Astrocyte (in vitro differentiated cells and primary cell): ENCODE measurements around the gene PELI2. TPM values are rescaled to one million over a fixed set of nuclear protein-coding genes. Genes with fewer than 3 reads are reported as not detected.

Source experiments
- DNase-seq: peaks from one replicate; pipeline ENCODE4 v3.0.0-alpha.2; 2010; ENCODE audit warnings: low read depth
- FAIRE-seq: peaks from 2 replicates; lab custom pipeline; 2011; peaks lifted over from hg19 to GRCh38; lab: Jason Lieb, UNC
- H2AFZ ChIP-seq: 2 replicates; pipeline ENCODE4 v1.6.0; 2012; ENCODE audit warnings: low read depth, low read length, inconsistent platforms
- H3K27ac ChIP-seq: 2 replicates; pipeline ENCODE4 v1.5.1; 2011; ENCODE audit warnings: low read depth, low read length, inconsistent platforms
- H3K27me3 ChIP-seq: 2 replicates; pipeline ENCODE4 v1.6.0; 2011; ENCODE audit warnings: low read length, inconsistent platforms; ENCODE audit not compliant: insufficient read depth
- H3K36me3 ChIP-seq: 2 replicates; pipeline ENCODE4 v1.5.1; 2011; ENCODE audit warnings: low read length, inconsistent platforms; ENCODE audit not compliant: insufficient read depth
- H3K4me1 ChIP-seq: 2 replicates; pipeline ENCODE4 v1.5.1; 2011; ENCODE audit warnings: low read length, inconsistent platforms; ENCODE audit not compliant: insufficient read depth
- H3K4me2 ChIP-seq: 2 replicates; pipeline ENCODE4 v1.6.0; 2012; ENCODE audit warnings: low read length, inconsistent platforms
- H3K4me3 ChIP-seq: 2 replicates; pipeline ENCODE4 v1.5.1; 2011; ENCODE audit warnings: low read depth, mild to moderate bottlenecking, low read length, inconsistent platforms; ENCODE audit not compliant: insufficient read depth
- H3K79me2 ChIP-seq: 2 replicates; pipeline ENCODE4 v1.6.0; 2012; ENCODE audit warnings: mild to moderate bottlenecking, low read length, inconsistent platforms; ENCODE audit not compliant: insufficient read depth
- H3K9ac ChIP-seq: 2 replicates; pipeline ENCODE4 v1.6.0; 2012; ENCODE audit warnings: mild to moderate bottlenecking, low read length, inconsistent platforms
- H3K9me3 ChIP-seq: 2 replicates; pipeline ENCODE4 v1.5.1; 2012; ENCODE audit warnings: low read depth, mild to moderate bottlenecking, low read length, inconsistent platforms; ENCODE audit not compliant: insufficient read depth
- H4K20me1 ChIP-seq: 2 replicates; pipeline ENCODE4 v1.6.0; 2012; ENCODE audit warnings: low read length, inconsistent platforms; ENCODE audit not compliant: insufficient read depth
- H3K27ac Mint-ChIP-seq: one replicate; pipeline ENCODE4 v1.8.0; 2021; ENCODE audit warnings: mild to moderate bottlenecking, mixed read lengths; ENCODE audit not compliant: unreplicated experiment
- H3K27me3 Mint-ChIP-seq: one replicate; pipeline ENCODE4 v1.8.0; 2021; ENCODE audit warnings: low read depth, mixed read lengths; ENCODE audit not compliant: unreplicated experiment
- H3K36me3 Mint-ChIP-seq: one replicate; pipeline ENCODE4 v1.8.0; 2021; ENCODE audit warnings: low read depth, mixed read lengths; ENCODE audit not compliant: unreplicated experiment
- H3K4me1 Mint-ChIP-seq: one replicate; pipeline ENCODE4 v1.8.0; 2021; ENCODE audit warnings: low read depth, mixed read lengths; ENCODE audit not compliant: unreplicated experiment
- H3K4me3 Mint-ChIP-seq: one replicate; pipeline ENCODE4 v1.8.0; 2021; ENCODE audit warnings: mild to moderate bottlenecking, moderate library complexity, mixed read lengths; ENCODE audit not compliant: unreplicated experiment
- H3K9me3 Mint-ChIP-seq: one replicate; pipeline ENCODE4 v1.8.0; 2021; ENCODE audit warnings: mild to moderate bottlenecking, mixed read lengths; ENCODE audit not compliant: unreplicated experiment
- CTCF ChIP-seq: IDR thresholded peaks from 2 replicates; pipeline ENCODE4 v1.5.1; 2011; ENCODE audit warnings: low read depth, mild to moderate bottlenecking, inconsistent platforms, low read length, moderate library complexity; ENCODE audit not compliant: insufficient read depth
- EZH2 ChIP-seq: IDR thresholded peaks from 2 replicates; pipeline ENCODE4 v1.6.1; 2012; ENCODE audit warnings: mild to moderate bottlenecking, low read length, inconsistent platforms; ENCODE audit not compliant: insufficient read depth
- total RNA-seq: library from RNA; stranded (reverse); gene quantifications from 2 replicates; pipeline ENCODE4 v1.2.1, GENCODE V29; 2021

PELI2 gene
- total RNA-seq, 1 donor from 2014 or later: 5.3 TPM

- no peaks in the 10 kb centered on the region for H3K27me3 Mint-ChIP-seq
- Histone ChIP-seq H3K4me1 (peaks cover 17% of the 10 kb centered on the region), H4K20me1 (no peaks in the 10 kb centered on the region), H3K9ac (no peak overlapping the region), H3K4me3 (no peak overlapping the region), H3K79me2 (no peaks in the 10 kb centered on the region), H3K36me3 (no peaks in the 10 kb centered on the region), H3K27ac (peak overlapping the region; percentile 35), H2AFZ (no peak overlapping the region), H3K9me3 (no peaks in the 10 kb centered on the region), H3K4me2 (no peak overlapping the region), H3K27me3 (no peaks in the 10 kb centered on the region)
- FAIRE-seq (no peak), DNase-seq (peak; percentile 34)
- no peak for TF ChIP-seq CTCF
- no peak overlapping the region for H3K4me3 Mint-ChIP-seq
- no peaks in the 10 kb centered on the region for H3K36me3 Mint-ChIP-seq
- peak overlapping the region; percentile 91 for H3K27ac Mint-ChIP-seq
- peaks cover 19% of the 10 kb centered on the region for H3K4me1 Mint-ChIP-seq
- H3K9me3 Mint-ChIP-seq: no peaks in the 10 kb centered on the region
Measured at GRCh38 chr14:56334458-56334857, 216.2 kb downstream of the PELI2 start.

DNA sequence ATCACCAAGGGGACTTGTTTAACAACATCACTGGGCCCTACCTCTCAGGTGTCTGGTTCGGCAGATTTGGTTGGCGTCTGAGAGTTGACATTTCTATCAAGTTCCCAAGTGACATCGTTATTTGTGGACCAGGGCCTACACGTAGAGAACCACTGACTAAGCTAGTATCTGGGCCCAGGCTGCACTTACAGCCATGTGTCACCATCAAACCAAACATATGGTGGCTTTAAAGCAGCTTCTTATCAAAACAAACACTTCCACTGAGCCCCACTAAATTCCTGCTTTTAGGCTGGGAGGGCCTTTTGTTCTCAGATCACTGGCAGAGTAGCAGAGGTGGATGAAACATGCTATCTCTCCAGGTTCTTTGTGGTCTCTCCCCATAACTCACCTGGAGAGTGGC lies 220.5 kb downstream of the PELI2 start:
- no peak for DNase-seq
- H4K20me1 ChIP-seq: no peaks in the 10 kb centered on the region
- H2AFZ ChIP-seq: no peak overlapping the region
- FAIRE-seq: no peak
- H3K79me2 ChIP-seq: no peaks in the 10 kb centered on the region
- H3K27me3 ChIP-seq: no peaks in the 10 kb centered on the region
- no peaks in the 10 kb centered on the region for H3K36me3 Mint-ChIP-seq
- no peaks in the 10 kb centered on the region for H3K27me3 Mint-ChIP-seq
- peaks cover 30% of the 10 kb centered on the region for H3K4me1 Mint-ChIP-seq
- TF ChIP-seq EZH2: no peak
- no peak for TF ChIP-seq CTCF
- H3K9me3 Mint-ChIP-seq: no peaks in the 10 kb centered on the region
- H3K27ac Mint-ChIP-seq: no peak overlapping the region
- H3K9ac ChIP-seq: no peak overlapping the region
- peaks cover 20% of the 10 kb centered on the region for H3K4me1 ChIP-seq
- no peaks in the 10 kb centered on the region for H3K9me3 ChIP-seq
- no peaks in the 10 kb centered on the region for H3K36me3 ChIP-seq
- no peak overlapping the region for H3K4me3 ChIP-seq
- no peak overlapping the region for H3K4me2 ChIP-seq
- H3K4me3 Mint-ChIP-seq: no peak overlapping the region
- no peak overlapping the region for H3K27ac ChIP-seq

- Mint-ChIP-seq H3K27me3 (no peaks in the 10 kb centered on the region), H3K27ac (no peak overlapping the region)
Measured at GRCh38 chr14:56339855-56340701, 221.9 kb downstream of the PELI2 start.

More at GRCh38 chr14:56339855-56340701, 221.9 kb downstream of the PELI2 start:
- no peaks in the 10 kb centered on the region for H3K79me2 ChIP-seq
- H3K4me2 ChIP-seq: peak overlapping the region; percentile 13
- FAIRE-seq: peak; percentile 85
- TF ChIP-seq EZH2 (no peak), CTCF (peak; percentile 96)
- no peaks in the 10 kb centered on the region for H3K36me3 ChIP-seq
- Mint-ChIP-seq H3K4me3 (no peak overlapping the region), H3K36me3 (no peaks in the 10 kb centered on the region), H3K4me1 (peaks cover 20% of the 10 kb centered on the region), H3K9me3 (no peaks in the 10 kb centered on the region)
- no peaks in the 10 kb centered on the region for H3K27me3 ChIP-seq
- peak; percentile 92 for DNase-seq
- H4K20me1 ChIP-seq: no peaks in the 10 kb centered on the region
- H3K27ac ChIP-seq: peak overlapping the region; percentile 11
- no peaks in the 10 kb centered on the region for H3K9me3 ChIP-seq
- peak overlapping the region; percentile 19 for H2AFZ ChIP-seq
- H3K4me3 ChIP-seq: no peak overlapping the region
- peaks cover 16% of the 10 kb centered on the region for H3K4me1 ChIP-seq
- peak overlapping the region; percentile 31 for H3K9ac ChIP-seq
